ENCODE results near the gene ARHGAP15.

- TF ChIP-seq CTCF (IDR thresholded peaks at IDR 0.05; ENCODE audit: insufficient read depth, low read depth, low read length), result no peak
- no peak for TF ChIP-seq EZH2 (IDR thresholded peaks at IDR 0.05; ENCODE audit: insufficient read depth, low read length)
Measured at GRCh38 chr2:143734507-143734906, 605.3 kb downstream of the ARHGAP15 start.
